Muscle layer of duodenum (tissue), 2 donors: ENCODE measurements around the gene PDGFD.

Experiments
- H3K27ac ChIP-seq: one replicate; pipeline ENCODE4 v1.7.0; 2013; ENCODE audit warnings: mild to moderate bottlenecking, low read length
- H3K27me3 ChIP-seq: one replicate; pipeline ENCODE4 v1.7.0; 2013; ENCODE audit warnings: low read depth, mild to moderate bottlenecking, control low read depth, low read length
- H3K36me3 ChIP-seq, 2 donors: one replicate each; pipeline ENCODE4 v1.7.0; 2013; ENCODE audit warnings: low read length in 2 of 2, control low read depth in 1 of 2, mild to moderate bottlenecking in 1 of 2; ENCODE audit not compliant: insufficient read depth in 2 of 2, control insufficient read depth in 1 of 2
- H3K4me1 ChIP-seq, 2 donors: one replicate each; pipeline ENCODE4 v1.7.0; 2013; ENCODE audit warnings: low read length in 2 of 2, mild to moderate bottlenecking in 2 of 2, control low read depth in 1 of 2, moderate library complexity in 1 of 2; ENCODE audit not compliant: insufficient read depth in 2 of 2, control insufficient read depth in 1 of 2
- H3K4me3 ChIP-seq, 2 donors: one replicate each; pipeline ENCODE4 v1.7.0; 2013; ENCODE audit warnings: low read length in 2 of 2, low read depth in 1 of 2, mild to moderate bottlenecking in 1 of 2
- H3K9me3 ChIP-seq, 2 donors: one replicate each; pipeline ENCODE4 v1.7.0; 2013; ENCODE audit warnings: low read length in 2 of 2, control low read depth in 1 of 2, mild to moderate bottlenecking in 1 of 2; ENCODE audit not compliant: control insufficient read depth in 1 of 2
- donor health status: healthy.

PDGFD gene

GRCh38 chr11:103871923-103872551, 291.9 kb downstream of the PDGFD start:
- H3K36me3 ChIP-seq, result no peaks in the 10 kb centered on the region
- peaks cover 0 to 3% of the 10 kb centered on the region in 2 donors for H3K4me1 ChIP-seq
- H3K4me3 ChIP-seq, result no peak overlapping the region
- no peaks in the 10 kb centered on the region for H3K27me3 ChIP-seq
- no peaks in the 10 kb centered on the region for H3K9me3 ChIP-seq
- H3K27ac ChIP-seq, result no peak overlapping the region

GRCh38 chr11:103870821-103871309, 293.1 kb downstream of the PDGFD start:
- H3K27ac ChIP-seq, result no peak overlapping the region
- H3K36me3 ChIP-seq, result no peaks in the 10 kb centered on the region
- H3K4me3 ChIP-seq, result no peak overlapping the region
- no peaks in the 10 kb centered on the region for H3K9me3 ChIP-seq
- H3K4me1 ChIP-seq, result peaks cover 0 to 3% of the 10 kb centered on the region in 2 donors
- no peaks in the 10 kb centered on the region for H3K27me3 ChIP-seq

GRCh38 chr11:103867481-103867880, 296.5 kb downstream of the PDGFD start:
- Histone ChIP-seq H3K9me3 (no peaks in the 10 kb centered on the region), H3K36me3 (no peaks in the 10 kb centered on the region), H3K4me1 (peaks cover 0 to 3% of the 10 kb centered on the region in 2 donors), H3K4me3 (no peak overlapping the region), H3K27ac (no peak overlapping the region), H3K27me3 (no peaks in the 10 kb centered on the region)

GRCh38 chr11:103863497-103863896, 300.4 kb downstream of the PDGFD start:
- no peaks in the 10 kb centered on the region for H3K4me1 ChIP-seq
- no peak overlapping the region for H3K4me3 ChIP-seq
- H3K27ac ChIP-seq, result no peak overlapping the region
- H3K9me3 ChIP-seq, result no peaks in the 10 kb centered on the region
- H3K27me3 ChIP-seq, result no peaks in the 10 kb centered on the region
- H3K36me3 ChIP-seq, result no peaks in the 10 kb centered on the region

GRCh38 chr11:103862802-103863174, 301.2 kb downstream of the PDGFD start:
- Histone ChIP-seq H3K9me3 (no peaks in the 10 kb centered on the region), H3K27me3 (no peaks in the 10 kb centered on the region), H3K4me1 (no peaks in the 10 kb centered on the region), H3K36me3 (no peaks in the 10 kb centered on the region), H3K27ac (no peak overlapping the region), H3K4me3 (no peak overlapping the region)

- H3K4me1 ChIP-seq, result no peaks in the 10 kb centered on the region
- H3K9me3 ChIP-seq, result no peaks in the 10 kb centered on the region
- no peaks in the 10 kb centered on the region for H3K36me3 ChIP-seq
- H3K27ac ChIP-seq, result no peak overlapping the region
- no peak overlapping the region for H3K4me3 ChIP-seq
- no peaks in the 10 kb centered on the region for H3K27me3 ChIP-seq
Measured at GRCh38 chr11:103862094-103862801, 301.7 kb downstream of the PDGFD start.
